Astrocyte (in vitro differentiated cells and primary cell): ENCODE data around the gene RELN. TPM values are rescaled to one million over a fixed set of nuclear protein-coding genes. Genes with fewer than 3 reads are reported as not detected.

ENCODE experiments used
- DNase-seq: peaks from one replicate; pipeline ENCODE4 v3.0.0-alpha.2; 2010; ENCODE audit warnings: low read depth
- FAIRE-seq: peaks from 2 replicates; lab custom pipeline; 2011; peaks lifted over from hg19 to GRCh38; lab: Jason Lieb, UNC
- H2AFZ ChIP-seq: 2 replicates; pipeline ENCODE4 v1.6.0; 2012; ENCODE audit warnings: low read depth, low read length, inconsistent platforms
- H3K27ac ChIP-seq: 2 replicates; pipeline ENCODE4 v1.5.1; 2011; ENCODE audit warnings: low read depth, low read length, inconsistent platforms
- H3K27me3 ChIP-seq: 2 replicates; pipeline ENCODE4 v1.6.0; 2011; ENCODE audit warnings: low read length, inconsistent platforms; ENCODE audit not compliant: insufficient read depth
- H3K36me3 ChIP-seq: 2 replicates; pipeline ENCODE4 v1.5.1; 2011; ENCODE audit warnings: low read length, inconsistent platforms; ENCODE audit not compliant: insufficient read depth
- H3K4me1 ChIP-seq: 2 replicates; pipeline ENCODE4 v1.5.1; 2011; ENCODE audit warnings: low read length, inconsistent platforms; ENCODE audit not compliant: insufficient read depth
- H3K4me2 ChIP-seq: 2 replicates; pipeline ENCODE4 v1.6.0; 2012; ENCODE audit warnings: low read length, inconsistent platforms
- H3K4me3 ChIP-seq: 2 replicates; pipeline ENCODE4 v1.5.1; 2011; ENCODE audit warnings: low read depth, mild to moderate bottlenecking, low read length, inconsistent platforms; ENCODE audit not compliant: insufficient read depth
- H3K79me2 ChIP-seq: 2 replicates; pipeline ENCODE4 v1.6.0; 2012; ENCODE audit warnings: mild to moderate bottlenecking, low read length, inconsistent platforms; ENCODE audit not compliant: insufficient read depth
- H3K9ac ChIP-seq: 2 replicates; pipeline ENCODE4 v1.6.0; 2012; ENCODE audit warnings: mild to moderate bottlenecking, low read length, inconsistent platforms
- H3K9me3 ChIP-seq: 2 replicates; pipeline ENCODE4 v1.5.1; 2012; ENCODE audit warnings: low read depth, mild to moderate bottlenecking, low read length, inconsistent platforms; ENCODE audit not compliant: insufficient read depth
- H4K20me1 ChIP-seq: 2 replicates; pipeline ENCODE4 v1.6.0; 2012; ENCODE audit warnings: low read length, inconsistent platforms; ENCODE audit not compliant: insufficient read depth
- H3K27ac Mint-ChIP-seq: one replicate; pipeline ENCODE4 v1.8.0; 2021; ENCODE audit warnings: mild to moderate bottlenecking, mixed read lengths; ENCODE audit not compliant: unreplicated experiment
- H3K27me3 Mint-ChIP-seq: one replicate; pipeline ENCODE4 v1.8.0; 2021; ENCODE audit warnings: low read depth, mixed read lengths; ENCODE audit not compliant: unreplicated experiment
- H3K36me3 Mint-ChIP-seq: one replicate; pipeline ENCODE4 v1.8.0; 2021; ENCODE audit warnings: low read depth, mixed read lengths; ENCODE audit not compliant: unreplicated experiment
- H3K4me1 Mint-ChIP-seq: one replicate; pipeline ENCODE4 v1.8.0; 2021; ENCODE audit warnings: low read depth, mixed read lengths; ENCODE audit not compliant: unreplicated experiment
- H3K4me3 Mint-ChIP-seq: one replicate; pipeline ENCODE4 v1.8.0; 2021; ENCODE audit warnings: mild to moderate bottlenecking, moderate library complexity, mixed read lengths; ENCODE audit not compliant: unreplicated experiment
- H3K9me3 Mint-ChIP-seq: one replicate; pipeline ENCODE4 v1.8.0; 2021; ENCODE audit warnings: mild to moderate bottlenecking, mixed read lengths; ENCODE audit not compliant: unreplicated experiment
- EZH2 ChIP-seq: IDR thresholded peaks from 2 replicates; pipeline ENCODE4 v1.6.1; 2012; ENCODE audit warnings: mild to moderate bottlenecking, low read length, inconsistent platforms; ENCODE audit not compliant: insufficient read depth
- total RNA-seq: library from RNA; stranded (reverse); gene quantifications from 2 replicates; pipeline ENCODE4 v1.2.1, GENCODE V29; 2021
- TF ChIP-seq, protein P1 (sequence below): IDR thresholded peaks from 2 replicates; pipeline ENCODE4 v1.5.1; 2011; ENCODE audit warnings: low read depth, mild to moderate bottlenecking, inconsistent platforms, low read length, moderate library complexity; ENCODE audit not compliant: insufficient read depth

The RELN gene
- total RNA-seq, 1 donor from 2014 or later: 0.98 TPM

DNA sequence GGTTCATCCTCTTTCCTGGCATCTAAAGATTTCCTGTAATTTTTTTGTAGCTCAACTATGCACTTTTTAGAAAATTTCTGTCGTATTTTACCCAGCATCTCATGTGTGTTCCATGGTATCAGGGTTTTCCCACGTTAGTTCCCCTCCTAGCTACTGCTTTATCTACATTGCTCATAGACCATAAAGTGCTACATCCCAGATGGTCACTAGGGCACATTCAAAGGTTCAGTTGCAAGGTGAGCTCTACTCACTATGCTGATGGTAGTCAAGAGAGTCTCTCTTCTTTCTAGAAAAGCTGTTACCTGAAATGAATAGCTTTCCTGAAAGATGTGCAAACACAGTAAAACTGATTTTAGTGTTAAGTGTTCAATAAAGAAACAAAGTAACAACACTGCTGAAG lies 33.5 kb downstream of the RELN start:
- FAIRE-seq (no peak), DNase-seq (no peak)
- Mint-ChIP-seq H3K4me1 (no peaks in the 10 kb centered on the region), H3K27me3 (peaks cover 32% of the 10 kb centered on the region), H3K9me3 (no peaks in the 10 kb centered on the region), H3K36me3 (no peaks in the 10 kb centered on the region), H3K27ac (no peak overlapping the region), H3K4me3 (no peak overlapping the region)
- Histone ChIP-seq H3K9me3 (no peaks in the 10 kb centered on the region), H4K20me1 (no peaks in the 10 kb centered on the region), H3K9ac (no peak overlapping the region), H3K27me3 (no peaks in the 10 kb centered on the region), H3K79me2 (no peaks in the 10 kb centered on the region), H2AFZ (no peak overlapping the region), H3K4me2 (no peak overlapping the region), H3K36me3 (no peaks in the 10 kb centered on the region), H3K4me1 (no peaks in the 10 kb centered on the region), H3K4me3 (no peak overlapping the region), H3K27ac (no peak overlapping the region)
- no peak for TF ChIP-seq EZH2
- TF ChIP-seq, protein P1, sequence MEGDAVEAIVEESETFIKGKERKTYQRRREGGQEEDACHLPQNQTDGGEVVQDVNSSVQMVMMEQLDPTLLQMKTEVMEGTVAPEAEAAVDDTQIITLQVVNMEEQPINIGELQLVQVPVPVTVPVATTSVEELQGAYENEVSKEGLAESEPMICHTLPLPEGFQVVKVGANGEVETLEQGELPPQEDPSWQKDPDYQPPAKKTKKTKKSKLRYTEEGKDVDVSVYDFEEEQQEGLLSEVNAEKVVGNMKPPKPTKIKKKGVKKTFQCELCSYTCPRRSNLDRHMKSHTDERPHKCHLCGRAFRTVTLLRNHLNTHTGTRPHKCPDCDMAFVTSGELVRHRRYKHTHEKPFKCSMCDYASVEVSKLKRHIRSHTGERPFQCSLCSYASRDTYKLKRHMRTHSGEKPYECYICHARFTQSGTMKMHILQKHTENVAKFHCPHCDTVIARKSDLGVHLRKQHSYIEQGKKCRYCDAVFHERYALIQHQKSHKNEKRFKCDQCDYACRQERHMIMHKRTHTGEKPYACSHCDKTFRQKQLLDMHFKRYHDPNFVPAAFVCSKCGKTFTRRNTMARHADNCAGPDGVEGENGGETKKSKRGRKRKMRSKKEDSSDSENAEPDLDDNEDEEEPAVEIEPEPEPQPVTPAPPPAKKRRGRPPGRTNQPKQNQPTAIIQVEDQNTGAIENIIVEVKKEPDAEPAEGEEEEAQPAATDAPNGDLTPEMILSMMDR: no peak

DNA sequence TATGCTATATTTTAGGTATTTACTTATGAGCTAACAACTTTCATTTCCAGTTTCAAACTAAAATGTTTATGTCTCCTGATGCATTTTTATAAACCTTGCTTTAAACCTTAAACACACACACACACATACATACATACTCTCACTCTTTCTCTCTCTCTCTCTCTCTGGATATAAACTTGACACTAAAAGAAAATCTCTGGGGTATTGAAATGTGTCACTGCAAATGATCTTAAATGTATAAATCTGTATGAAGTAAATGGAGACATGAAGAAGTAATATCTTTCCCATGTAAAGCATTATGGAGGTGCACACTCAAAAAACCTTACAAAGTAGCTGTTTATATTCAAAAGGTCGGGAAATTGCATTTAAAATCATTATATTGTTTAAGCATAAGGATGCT lies 37.0 kb downstream of the RELN start:
- no peak for DNase-seq
- Mint-ChIP-seq H3K9me3 (no peaks in the 10 kb centered on the region), H3K27ac (no peak overlapping the region), H3K27me3 (peaks cover 10% of the 10 kb centered on the region), H3K36me3 (no peaks in the 10 kb centered on the region), H3K4me1 (no peaks in the 10 kb centered on the region), H3K4me3 (no peak overlapping the region)
- H3K4me2 ChIP-seq: no peak overlapping the region
- no peaks in the 10 kb centered on the region for H3K36me3 ChIP-seq
- no peaks in the 10 kb centered on the region for H3K27me3 ChIP-seq
- H3K27ac ChIP-seq: no peak overlapping the region
- H2AFZ ChIP-seq: no peak overlapping the region
- TF ChIP-seq EZH2: no peak
- TF ChIP-seq, protein P1: no peak
- no peaks in the 10 kb centered on the region for H3K9me3 ChIP-seq
- H3K4me1 ChIP-seq: no peaks in the 10 kb centered on the region
- H3K79me2 ChIP-seq: no peaks in the 10 kb centered on the region
- no peak for FAIRE-seq
- H3K4me3 ChIP-seq: no peak overlapping the region
- no peak overlapping the region for H3K9ac ChIP-seq
- H4K20me1 ChIP-seq: no peaks in the 10 kb centered on the region

DNA sequence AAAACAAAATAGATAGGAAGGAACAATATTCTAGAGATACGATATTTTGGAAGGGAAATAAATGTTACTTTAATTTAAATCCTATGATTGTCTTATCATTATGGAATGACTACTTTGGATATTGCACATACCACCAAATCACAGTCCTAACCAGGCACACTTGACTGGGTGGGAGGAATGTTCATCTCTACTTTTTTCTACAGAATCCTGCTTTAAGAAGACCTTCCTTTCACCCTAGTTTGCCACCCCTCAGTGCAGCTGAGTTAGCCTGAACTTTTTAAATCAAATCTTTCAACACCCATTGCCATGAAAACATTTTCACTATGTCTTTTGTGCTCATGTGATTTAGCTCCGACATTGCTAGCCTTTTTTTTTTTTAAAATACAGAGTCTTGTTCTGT lies 38.1 kb downstream of the RELN start:
- Mint-ChIP-seq H3K36me3 (no peaks in the 10 kb centered on the region), H3K4me3 (no peak overlapping the region), H3K9me3 (no peaks in the 10 kb centered on the region), H3K27me3 (peaks cover 6% of the 10 kb centered on the region), H3K4me1 (no peaks in the 10 kb centered on the region), H3K27ac (no peak overlapping the region)
- Histone ChIP-seq H3K4me2 (no peak overlapping the region), H3K36me3 (no peaks in the 10 kb centered on the region), H3K4me1 (no peaks in the 10 kb centered on the region), H3K9ac (no peak overlapping the region), H3K4me3 (no peak overlapping the region), H3K9me3 (no peaks in the 10 kb centered on the region), H3K27me3 (no peaks in the 10 kb centered on the region), H3K79me2 (no peaks in the 10 kb centered on the region), H4K20me1 (no peaks in the 10 kb centered on the region), H2AFZ (no peak overlapping the region), H3K27ac (no peak overlapping the region)
- FAIRE-seq (no peak), DNase-seq (no peak)
- TF ChIP-seq, protein P1: no peak
- no peak for TF ChIP-seq EZH2
